Stimulated activated CD8-positive, alpha-beta memory T cell treated with anti-CD3 and anti-CD28 coated beads, Interleukin-4, amount 100 ng/mL, for 4 hours (primary cell): ENCODE results near the gene NEMP2.

Source experiments
- DNase-seq, 2 donors: peaks; one replicate each; pipeline ENCODE4 v3.0.0-alpha.2; 2020; ENCODE audit warnings: low read depth in 2 of 2, low spot score in 1 of 2

Gene NEMP2

DNA sequence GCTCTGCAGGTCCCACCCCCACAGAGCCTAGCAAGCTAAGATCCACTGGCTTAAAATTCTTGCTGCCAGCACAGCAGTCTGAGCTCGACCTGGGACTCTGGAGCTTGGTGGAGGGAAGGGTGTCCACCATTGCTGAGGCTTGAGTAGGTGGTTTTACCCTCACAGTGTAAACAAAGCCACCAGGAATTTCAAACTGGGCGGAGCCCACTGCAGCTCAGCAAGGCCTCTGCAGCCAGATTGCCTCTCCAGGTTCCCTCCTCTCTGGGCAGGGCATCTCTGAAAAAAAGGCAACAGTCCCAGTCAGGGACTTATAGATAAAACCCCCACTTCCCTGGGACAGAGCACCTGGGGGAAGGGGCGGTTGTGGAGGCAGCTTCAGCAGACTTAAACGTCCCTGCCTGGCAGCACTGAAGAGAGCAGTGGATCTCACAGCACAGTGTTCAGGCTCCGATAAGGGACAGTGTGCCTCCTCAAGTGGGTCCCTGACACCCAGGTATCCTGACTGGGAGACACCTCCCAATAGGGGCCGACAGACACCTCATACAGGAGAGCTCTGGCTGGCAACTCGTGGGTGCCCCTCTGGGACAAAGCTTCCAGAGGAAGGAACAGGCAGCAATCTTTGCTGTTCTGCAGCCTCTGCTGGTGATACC, 20.0 kb upstream of the NEMP2 start:
- no peak for DNase-seq

DNA sequence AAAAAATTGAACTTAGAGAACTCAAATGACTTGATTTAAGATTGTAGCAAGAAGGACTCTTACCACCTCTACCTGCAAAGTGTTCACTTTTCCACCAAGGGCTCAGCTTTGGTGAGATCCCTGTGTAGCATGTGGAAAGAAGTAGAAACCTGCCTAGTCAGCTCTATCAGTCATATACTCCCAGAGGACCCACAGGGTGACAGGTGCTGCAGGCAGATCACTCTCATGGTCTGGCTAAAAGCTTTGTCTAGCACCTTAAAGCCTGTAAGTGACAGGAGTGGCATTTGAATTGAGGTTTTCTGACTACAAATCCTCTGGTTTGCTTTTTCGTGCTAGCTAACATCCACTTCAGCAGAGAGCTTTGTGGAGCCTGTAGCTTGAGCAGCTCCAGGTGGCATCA, 18.7 kb upstream of the NEMP2 start:
- no peak for DNase-seq

DNA sequence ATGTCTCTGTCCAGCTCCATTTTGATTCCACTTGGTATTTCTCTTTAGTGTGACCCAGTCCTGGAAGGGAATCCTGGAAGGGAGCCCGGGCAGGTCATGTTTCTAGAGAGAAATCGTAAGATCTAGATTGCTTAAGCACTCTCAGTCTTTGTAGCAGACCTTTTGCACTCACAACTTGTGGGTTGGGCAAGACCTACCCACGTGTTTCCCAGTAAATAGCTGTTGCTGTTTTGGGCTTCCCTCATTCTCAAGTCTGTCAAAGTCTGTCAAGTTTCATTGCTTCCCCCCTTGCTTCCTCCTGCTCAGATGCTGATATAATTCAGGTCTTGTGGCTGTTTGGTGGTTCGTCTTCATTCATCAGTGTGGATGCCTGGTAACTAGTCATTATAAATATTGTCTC, 17.4 kb upstream of the NEMP2 start:
- no peak for DNase-seq

DNA sequence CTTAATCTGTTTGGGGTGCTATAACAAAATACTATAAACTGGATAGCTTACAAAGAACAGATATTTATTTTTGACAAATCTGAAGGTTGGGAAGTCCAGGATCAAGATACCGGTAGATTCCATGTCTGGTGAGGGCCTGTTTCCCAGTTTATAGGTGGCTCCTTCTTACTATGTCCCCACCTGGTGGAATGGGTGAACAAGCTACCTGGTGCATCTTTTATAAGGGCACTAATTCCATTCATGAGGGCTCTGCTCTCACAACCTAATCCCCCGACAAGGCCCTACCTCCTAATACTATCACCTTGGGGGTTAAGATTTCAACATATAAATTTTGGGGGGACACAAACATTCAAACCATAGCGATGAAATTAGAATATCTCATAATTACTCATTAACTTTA, 15.6 kb upstream of the NEMP2 start:
- DNase-seq: no peak

DNA sequence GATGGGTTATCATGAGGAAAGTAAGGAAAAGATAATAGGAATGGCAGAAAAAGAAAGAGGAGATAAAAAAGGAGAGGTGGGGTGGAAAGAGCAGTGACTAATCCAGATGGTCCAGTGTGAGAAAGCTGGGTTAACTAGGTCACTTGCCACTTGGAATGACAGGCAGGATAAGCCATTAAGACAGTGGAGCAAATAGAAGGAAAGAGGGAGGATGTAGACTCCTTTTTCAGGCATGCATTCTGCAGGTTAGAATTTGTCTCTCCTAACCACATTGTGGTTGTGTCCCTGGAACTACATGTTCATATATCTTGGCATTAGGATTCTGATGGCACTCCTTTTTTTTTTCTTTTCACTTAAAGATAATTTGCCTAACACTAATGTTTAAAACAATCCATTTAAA, 13.4 kb upstream of the NEMP2 start:
- DNase-seq: no peak

DNA sequence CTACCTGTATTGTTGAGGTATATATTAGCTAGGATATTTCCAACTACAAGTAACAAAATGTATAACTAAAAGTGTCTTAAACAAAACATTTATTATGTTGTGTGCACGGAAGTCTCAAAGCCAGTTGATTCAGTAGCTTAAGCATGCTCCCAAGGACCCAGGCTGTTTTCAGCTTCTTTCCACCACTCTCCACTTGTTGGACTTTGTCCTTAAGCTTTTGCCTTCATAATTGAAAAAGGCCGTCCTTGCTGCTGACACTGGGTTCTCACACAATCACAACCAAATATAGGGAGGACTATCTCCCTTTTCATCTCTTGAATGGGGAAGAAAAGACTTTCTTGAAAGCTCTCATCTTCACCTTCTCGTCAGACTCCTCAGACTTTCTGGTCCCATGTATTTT, 12.2 kb upstream of the NEMP2 start:
- no peak for DNase-seq

DNA sequence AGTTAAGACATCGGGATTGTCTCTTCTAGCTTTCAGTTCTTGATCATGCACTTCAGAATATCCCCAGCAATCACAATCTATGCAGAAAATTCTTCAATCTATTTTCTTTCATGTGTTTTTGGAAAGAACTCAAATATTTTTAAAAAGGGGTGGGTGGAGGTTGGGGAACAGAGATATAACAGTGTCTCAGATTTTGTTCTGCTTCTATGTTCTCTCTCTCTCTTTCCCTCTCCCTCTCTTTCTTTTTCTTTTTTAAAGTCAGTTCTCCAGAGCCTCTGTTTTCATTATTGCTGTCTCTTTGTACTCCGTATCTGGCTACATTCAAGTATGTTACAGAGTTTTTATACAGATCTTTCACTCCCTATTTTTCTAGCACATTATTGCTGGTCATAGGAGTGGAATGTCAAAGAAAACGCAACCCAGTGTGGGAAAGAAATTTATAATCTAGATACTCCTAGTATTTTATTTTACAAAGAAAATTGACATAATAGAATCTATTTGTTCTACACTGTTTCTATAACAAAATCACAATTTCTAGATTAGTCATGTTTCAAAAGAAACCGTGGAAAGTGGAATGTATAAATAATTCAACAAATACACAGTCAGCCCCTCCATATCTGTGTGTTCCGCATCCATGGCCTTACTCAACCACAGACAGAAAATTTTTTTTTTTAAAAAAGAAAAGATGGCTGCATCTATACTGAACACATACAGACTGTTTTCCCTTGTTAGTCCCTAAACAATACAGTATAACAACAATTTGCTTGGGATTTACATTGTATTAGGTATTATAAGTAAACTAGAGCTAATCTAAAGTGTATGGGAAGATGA, 11.2 kb upstream of the NEMP2 start:
- DNase-seq: no peak

DNA sequence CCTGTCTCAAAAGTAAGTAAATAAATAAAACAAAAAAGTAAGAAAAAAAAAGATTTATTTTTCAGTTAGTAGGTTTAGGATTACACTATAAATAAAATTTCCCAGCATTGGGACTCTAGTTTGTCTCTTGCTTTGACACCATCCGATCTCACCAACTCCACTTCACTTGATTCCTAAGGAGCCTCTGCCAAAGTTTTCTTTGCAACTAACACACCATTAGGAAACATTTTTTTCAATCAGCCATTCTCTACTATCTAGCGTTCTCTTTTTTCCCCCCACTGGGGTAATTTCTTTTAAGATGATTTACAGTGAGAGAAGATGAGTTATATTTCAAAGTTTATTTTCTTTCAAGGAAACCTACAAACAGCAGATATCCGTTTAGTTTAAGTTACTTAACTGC, 10.6 kb upstream of the NEMP2 start:
- DNase-seq: no peak

DNA sequence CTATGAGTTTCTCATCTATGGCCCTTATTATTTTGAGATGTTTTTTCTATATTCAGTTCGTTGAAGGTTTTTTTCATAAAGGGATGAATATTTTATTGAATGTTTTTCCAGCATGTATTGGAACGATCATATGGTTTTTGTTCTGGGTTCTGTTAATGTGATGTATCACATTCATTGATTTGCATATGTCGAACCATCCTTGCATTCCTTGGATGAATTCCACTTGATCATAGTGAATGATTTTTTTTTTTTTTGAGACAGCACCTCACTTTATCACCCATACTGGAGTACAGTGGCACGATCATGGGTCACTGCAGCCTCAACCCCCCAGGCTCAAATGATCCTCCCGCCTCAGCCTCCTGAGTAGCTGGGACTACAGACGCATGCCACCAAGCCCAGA, 5.5 kb upstream of the NEMP2 start:
- no peak for DNase-seq

DNA sequence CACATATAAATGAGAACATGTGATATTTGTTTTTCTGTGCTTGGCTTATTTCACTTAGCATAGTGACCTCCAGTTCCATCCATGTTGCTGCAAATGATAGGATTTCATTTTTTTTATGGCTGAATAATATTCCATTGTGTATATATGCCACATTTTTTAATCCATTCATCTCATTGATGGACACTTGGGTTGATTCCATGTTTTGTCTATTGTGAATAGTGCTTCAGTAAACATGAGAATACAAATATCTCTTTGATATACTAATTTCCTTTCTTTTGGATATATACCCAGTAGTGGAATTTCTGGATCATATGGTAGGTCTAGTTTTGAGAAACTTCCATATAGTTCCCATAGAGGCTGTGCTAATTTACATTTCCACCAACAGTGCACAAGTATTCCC, 3.7 kb upstream of the NEMP2 start:
- no peak for DNase-seq

DNA sequence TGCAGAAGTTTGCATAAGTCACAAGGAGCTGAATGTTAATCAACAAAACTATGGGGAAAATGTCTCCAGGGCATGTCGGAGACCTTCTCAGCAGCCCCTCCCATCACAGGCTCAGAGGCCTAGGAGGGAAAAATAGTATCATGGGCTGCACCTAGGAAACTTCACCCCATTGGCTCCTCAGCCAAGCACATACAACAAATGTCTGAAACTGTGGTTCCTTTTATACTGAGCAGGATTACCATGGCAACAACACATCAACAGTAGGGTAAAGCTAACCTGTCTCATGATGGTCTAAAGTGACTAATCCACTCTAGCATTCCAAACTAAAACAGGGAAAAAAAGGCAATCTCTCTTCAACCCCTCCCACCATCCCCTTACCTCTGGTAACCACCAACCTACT, 3.2 kb upstream of the NEMP2 start:
- DNase-seq: no peak

DNA sequence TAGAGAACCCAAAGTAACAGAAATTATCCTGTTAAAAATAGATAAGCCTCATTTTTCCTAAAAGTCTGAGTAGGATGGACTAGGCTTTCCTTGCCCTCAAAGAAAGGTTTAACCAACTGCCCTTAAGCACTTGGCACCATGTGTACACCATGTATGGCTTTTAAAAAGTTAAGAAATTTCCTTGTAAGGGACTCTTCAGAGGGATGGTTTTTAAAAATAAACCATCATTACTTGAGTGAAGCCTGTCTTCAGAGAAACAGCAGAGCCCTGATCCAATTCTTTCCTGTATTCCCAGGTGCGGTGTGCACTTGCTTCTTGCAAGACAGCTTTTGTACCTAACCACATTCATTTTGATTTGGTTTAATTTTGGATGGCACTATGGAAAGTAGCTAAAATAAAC, 1.1 kb upstream of the NEMP2 start:
- no peak for DNase-seq

DNA sequence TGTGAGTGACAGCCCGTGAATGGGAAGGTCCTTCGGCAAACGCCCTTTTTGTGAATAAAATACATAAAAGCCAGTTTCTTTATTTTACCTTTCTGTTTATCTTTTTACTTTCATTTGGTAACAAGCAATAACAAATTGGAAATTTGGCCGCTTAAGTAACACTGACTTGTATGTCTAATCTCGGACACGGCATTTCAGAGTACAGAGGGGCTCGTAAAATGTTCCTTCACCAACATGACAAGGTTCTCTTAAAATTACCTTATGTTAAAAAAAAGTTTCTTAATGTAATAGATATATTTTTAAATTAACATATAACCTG, 558 bp upstream of the NEMP2 start:
- no peak for DNase-seq

DNA sequence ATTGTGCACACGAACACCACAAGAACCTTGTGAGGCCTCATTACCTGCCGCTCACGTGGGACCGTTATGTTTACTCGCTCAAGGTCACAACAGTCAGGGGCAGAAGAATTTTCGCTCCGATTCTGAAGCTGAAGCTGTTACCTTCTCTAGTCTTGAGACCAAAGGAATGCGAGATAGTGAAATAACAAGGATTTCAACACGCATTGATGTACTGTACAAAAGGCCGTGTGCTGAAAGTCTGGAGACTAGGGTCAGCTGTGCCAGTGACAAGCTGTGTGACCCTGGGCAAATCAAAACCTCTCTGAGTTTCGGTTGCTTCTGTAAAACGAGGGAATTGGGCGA, 583 bp downstream of the NEMP2 start:
- DNase-seq: peak in 1 of 2 donors; percentile 12

DNA sequence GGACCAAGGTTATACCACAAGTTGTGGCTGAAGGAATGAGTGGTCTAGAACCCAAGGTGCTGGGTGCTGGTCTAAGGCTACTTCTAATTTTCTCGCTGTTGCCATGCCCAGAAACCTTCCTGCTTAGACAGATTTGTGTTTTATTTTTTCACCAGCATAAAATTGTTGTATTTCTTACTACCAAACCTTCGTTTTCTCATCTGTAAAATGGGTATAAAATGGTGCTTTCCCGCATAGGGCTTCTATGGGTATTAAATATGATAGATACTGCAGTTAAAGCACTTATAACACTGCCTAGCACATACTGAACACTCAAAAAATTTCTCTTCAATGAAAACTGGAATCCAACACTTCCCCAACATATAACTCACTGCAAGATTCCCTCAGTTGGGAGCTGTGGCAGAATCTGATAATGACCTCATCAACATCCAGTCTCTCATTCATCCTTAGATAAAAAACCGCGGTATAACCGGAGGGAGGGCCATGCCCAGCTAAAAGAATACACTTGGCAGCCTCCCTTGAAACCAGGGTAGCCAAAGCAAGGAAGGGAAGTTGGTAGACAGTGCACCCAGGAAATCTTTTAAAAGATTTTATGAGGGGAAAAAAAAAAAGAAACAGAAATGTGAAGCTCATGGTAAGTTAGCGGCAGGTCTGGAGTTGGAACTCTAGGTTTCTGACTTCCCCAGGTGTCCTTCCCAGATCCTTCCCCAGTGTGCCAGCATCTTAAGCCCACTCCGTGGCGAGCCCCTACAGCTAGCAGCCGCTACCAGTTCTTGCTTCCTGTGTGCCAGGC, 1.2 kb downstream of the NEMP2 start:
- no peak for DNase-seq

DNA sequence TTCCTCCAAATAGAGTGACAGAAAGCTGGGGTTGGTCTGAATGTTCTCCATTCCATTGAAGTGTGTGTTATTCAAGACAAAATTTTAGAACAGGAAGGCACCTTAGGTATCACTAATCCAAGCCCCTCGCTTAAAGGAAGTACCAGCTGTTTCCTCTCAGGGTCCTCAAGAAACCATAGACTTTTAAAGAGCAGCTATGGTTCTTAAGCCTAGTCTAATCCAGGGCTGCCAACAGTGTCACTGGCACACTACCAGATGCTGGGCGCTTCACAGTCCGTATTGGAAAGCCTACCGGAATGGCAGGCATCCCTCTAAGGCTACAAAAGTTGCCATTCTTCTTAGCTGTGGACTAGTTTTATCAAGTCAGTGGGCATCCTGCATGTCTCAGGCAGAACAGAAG, 1.9 kb downstream of the NEMP2 start:
- DNase-seq: no peak

DNA sequence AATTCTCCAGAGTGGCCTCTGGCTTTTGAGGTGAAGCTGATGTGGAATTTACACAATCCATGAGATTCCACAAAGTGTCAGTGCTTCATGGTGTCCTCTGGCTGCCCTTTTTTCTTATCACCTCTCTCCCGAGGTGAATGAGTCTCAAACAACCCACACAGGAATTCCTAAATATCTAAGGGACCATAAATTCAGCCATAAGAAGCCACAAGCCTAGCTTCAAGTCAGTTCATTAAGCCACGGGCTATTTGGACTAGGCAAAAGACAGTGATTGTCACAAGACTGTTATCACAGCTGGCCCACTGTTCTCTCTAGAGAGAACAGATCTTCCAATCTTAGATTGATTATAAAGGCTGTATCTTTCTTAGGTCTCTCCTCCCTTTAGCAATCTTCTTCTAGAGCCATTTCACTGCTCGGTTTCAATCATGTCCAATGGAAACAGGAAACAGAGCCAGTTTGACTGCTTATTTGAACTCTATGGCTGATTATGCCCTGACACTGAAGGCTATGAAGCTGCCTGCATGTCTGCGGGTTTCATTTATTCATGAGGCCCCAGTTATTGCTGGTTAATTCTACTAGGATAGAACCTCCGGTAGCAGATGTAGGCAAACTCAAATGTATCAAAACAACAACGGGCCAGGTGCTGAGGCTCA, 4.1 kb downstream of the NEMP2 start:
- DNase-seq: no peak

DNA sequence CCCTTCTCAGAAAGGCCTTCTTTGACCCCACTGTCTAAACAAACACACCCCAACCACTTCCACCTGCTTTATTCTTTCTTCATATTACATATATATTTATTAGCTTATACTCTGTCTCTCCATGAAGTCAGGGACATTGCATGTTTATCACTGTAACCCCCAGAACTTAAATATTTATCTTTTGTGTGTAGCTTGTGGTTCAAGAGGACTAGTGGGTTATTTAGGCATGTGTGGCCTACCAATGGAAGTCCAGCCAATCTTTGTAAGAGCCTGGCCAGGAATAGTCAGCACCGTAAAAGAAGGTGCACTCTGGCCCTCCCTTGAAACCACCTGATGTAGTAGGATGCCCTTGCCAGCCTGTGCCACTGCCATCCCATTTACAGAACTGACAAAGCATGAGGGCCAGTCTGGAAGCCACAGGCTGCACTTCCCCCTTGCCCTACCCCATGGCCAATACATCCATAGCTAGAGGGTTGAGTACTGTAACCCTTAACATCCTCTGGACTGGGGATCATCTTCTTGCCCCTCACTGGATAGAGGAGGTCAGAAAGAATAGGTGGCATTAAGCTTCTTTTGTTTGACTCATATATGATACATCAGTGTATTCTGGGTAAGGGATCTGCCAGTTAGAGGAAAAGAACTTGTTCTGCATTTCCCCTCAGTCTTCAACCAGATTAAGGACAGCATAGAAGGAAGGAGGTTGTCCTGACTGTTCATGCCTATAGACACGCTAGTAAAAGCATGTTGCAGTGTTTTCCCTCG, 4.9 kb downstream of the NEMP2 start:
- no peak for DNase-seq

DNA sequence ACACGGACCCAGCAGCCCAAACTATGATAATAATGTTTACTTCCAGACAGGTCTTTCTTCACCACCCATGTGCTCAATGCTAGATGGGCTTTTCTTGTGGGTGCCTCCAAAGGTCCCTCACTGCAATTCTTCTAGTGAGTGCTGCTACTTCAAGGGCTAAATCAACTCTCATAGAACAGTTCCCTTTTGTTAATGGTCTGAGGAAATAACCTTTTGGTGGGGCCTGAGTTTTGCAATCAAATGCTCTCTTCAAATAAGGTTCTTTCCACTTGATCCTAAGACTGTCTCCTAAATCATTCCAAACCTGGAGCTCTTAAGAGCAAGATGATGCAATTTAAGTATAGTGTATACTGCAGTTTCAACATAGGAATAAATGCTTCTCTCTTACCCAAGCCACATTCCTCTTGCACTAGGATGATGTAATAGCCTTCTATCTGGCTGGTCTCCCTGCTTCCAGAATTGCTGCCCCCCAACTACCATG, 6.0 kb downstream of the NEMP2 start:
- DNase-seq: no peak

DNA sequence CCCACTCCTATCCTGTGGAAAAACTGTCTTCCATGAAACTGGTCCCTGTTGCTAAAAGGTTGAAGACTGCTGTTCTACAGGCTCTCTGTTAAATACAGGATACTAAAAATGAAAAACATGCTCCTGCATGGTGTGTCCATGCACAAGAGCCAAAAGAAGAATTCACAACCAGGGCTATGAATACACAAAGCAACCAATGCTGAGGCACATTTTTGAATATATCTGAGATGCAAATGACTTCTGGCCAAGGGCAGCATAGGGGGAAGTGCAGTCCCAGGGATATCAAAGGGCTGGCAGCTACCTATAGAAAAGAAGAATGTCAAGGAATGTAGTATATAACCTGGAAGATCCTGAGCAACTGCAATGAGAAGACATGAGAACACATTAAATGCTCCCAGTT, 6.6 kb downstream of the NEMP2 start:
- no peak for DNase-seq

DNA sequence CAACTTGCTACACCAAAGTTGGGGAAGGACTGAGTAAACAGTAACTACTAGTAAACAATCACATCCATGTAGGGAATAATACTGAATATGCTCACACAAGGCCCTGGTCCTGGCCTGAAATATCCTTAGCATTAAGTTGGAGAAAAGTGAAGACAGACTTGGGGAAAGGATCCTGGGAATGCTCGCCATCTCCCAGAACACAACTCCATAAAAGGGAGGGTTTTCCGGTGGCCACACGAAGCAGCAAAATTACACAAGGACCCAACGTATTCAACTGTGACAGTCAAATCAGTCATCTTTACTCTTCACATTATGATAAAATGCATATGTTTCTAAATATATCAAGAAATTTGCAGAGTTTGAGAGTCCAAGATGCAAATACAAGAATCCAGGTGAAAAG, 7.3 kb downstream of the NEMP2 start:
- DNase-seq: no peak
